Esophagus squamous epithelium (tissue), 5 donors: ENCODE measurements around the gene PDF. TPM values are rescaled to one million over a fixed set of nuclear protein-coding genes. Genes with fewer than 3 reads are reported as not detected.

Experiments
- DNase-seq: peaks from one replicate; lab custom pipeline; 2025; lab: John Stamatoyannopoulos, UW
- H3K27ac ChIP-seq, 4 donors: fragments of 200-600 bp; sonication (generic); one replicate each; pipeline ENCODE4 v1.5.1; 2016 to 2019; ENCODE audit warnings: mild to moderate bottlenecking in 1 of 4
- H3K27me3 ChIP-seq, 4 donors: fragments of 200-600 bp; sonication (generic); 1 replicate in 3 of 4; 2 replicates in 1 of 4; pipeline versions ENCODE4 v1.5.1 to v1.6.0; 2017 to 2021; ENCODE audit warnings: antibody characterized with exemption in 1 of 4
- H3K36me3 ChIP-seq, 3 donors: fragments of 200-600 bp; sonication (generic); one replicate each; pipeline ENCODE4 v1.5.1; 2016 to 2019
- H3K4me1 ChIP-seq, 3 donors: fragments of 200-600 bp; sonication (generic); one replicate each; pipeline ENCODE4 v1.5.1; 2017 to 2019
- H3K4me3 ChIP-seq, 4 donors: fragments of 200-600 bp; sonication (generic); 1 replicate in 3 of 4; 2 replicates in 1 of 4; pipeline ENCODE4 v1.5.1; 2016 to 2019; ENCODE audit warnings: mild to moderate bottlenecking in 2 of 4, moderate library complexity in 1 of 4
- H3K9me3 ChIP-seq, 3 donors: fragments of 200-600 bp; sonication (generic); one replicate each; pipeline ENCODE4 v1.5.1; 2016 to 2019
- POLR2A ChIP-seq, 4 donors: fragments of 450-650 bp; IDR thresholded peaks; one replicate each; pipeline ENCODE4 v1.6.1; 2017; ENCODE audit warnings: antibody characterized with exemption in 4 of 4, mild to moderate bottlenecking in 4 of 4, moderate library complexity in 3 of 4
- WGBS, 2 donors: methylation state at CpG; one replicate each; pipeline ENCODE4 v1.1.5; 2018; 5-methylcytosine and 5-hydroxymethylcytosine counted together
- intact Hi-C: fragments of 100-400 bp; cut with DNase I; formaldehyde crosslinking; loops from one replicate; pipeline ENCODE4 v1.15.0; 2022
- total RNA-seq, 4 donors: library from RNA; depleted of rRNA; stranded (reverse); fragments of >200 nt; gene quantifications; one replicate each; pipeline ENCODE4 v1.1.0, GENCODE V29; 2016
- TF ChIP-seq, protein P1 (sequence below), 6 experiments: fragments of 450-650 bp in 4 of 6; fragments of 200-600 bp in 2 of 6; sonication (generic) in 2 of 6; IDR thresholded peaks; one replicate each; pipeline ENCODE4 v1.5.1; 2016 to 2019; ENCODE audit warnings: antibody characterized with exemption in 6 of 6, mild to moderate bottlenecking in 4 of 6, moderate library complexity in 4 of 6
- donor health status: DM: yes; HTN: yes; CAD: no.

The PDF gene
- total RNA-seq, 4 donors from 2014 or later: 14.3 to 21.8 (median 21.4) TPM

DNA sequence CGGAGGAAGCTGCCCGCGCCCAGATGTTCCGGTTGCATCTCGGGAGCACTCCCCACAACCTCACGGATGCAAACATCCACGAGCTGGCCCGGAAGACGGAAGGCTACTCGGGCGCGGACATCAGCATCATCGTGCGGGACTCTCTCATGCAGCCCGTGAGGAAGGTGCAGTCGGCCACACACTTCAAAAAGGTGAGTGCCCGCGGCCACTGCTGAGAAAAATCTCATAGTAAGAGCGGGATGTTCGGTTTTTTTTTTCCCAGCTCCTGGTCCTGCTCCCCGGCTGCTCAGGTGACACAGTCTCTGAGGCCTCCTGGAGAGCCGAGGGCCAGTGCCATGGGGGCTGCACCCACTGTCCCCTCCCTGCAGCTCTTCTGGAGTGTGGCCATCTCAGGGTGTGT lies 9.3 kb downstream of the PDF start:
- H3K27ac ChIP-seq: no peak overlapping the region
- TF ChIP-seq, protein P1, sequence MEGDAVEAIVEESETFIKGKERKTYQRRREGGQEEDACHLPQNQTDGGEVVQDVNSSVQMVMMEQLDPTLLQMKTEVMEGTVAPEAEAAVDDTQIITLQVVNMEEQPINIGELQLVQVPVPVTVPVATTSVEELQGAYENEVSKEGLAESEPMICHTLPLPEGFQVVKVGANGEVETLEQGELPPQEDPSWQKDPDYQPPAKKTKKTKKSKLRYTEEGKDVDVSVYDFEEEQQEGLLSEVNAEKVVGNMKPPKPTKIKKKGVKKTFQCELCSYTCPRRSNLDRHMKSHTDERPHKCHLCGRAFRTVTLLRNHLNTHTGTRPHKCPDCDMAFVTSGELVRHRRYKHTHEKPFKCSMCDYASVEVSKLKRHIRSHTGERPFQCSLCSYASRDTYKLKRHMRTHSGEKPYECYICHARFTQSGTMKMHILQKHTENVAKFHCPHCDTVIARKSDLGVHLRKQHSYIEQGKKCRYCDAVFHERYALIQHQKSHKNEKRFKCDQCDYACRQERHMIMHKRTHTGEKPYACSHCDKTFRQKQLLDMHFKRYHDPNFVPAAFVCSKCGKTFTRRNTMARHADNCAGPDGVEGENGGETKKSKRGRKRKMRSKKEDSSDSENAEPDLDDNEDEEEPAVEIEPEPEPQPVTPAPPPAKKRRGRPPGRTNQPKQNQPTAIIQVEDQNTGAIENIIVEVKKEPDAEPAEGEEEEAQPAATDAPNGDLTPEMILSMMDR (IDR thresholded peaks at IDR 0.05): no peak
- no peak for TF ChIP-seq POLR2A (IDR thresholded peaks at IDR 0.05)

DNA sequence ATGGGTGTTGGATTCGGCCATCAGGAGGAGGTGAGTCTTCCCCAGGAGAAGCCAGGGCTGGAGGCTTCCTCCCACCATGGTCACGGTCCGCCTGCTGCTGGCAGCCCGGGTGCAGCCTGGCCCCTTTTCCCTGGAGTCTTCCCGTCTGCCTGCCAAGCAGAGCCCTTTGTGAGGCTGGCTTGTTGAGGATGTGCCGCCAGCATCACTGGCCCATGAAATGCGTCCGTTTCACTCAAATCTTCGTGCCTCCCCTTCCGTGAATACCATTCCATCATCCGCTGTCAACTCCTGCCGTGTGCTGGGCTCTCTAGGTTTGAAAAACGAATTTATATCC lies 9.7 kb downstream of the PDF start:
- Histone ChIP-seq H3K4me3 (no peak overlapping the region), H3K9me3 (no peaks in the 10 kb centered on the region), H3K36me3 (peaks cover 60 to 100% (median 82%) of the 10 kb centered on the region in 3 donors), H3K27ac (no peak overlapping the region), H3K27me3 (no peaks in the 10 kb centered on the region), H3K4me1 (peaks cover 0 to 19% (median 3%) of the 10 kb centered on the region in 3 donors)
- WGBS, 2 donors: 87% methylated on average over 12 to 13 of the region's 13 CpGs
- no peak for DNase-seq
- intact Hi-C loops: no loop called here
- TF ChIP-seq, protein P1 (IDR thresholded peaks at IDR 0.05): no peak
- no peak for TF ChIP-seq POLR2A (IDR thresholded peaks at IDR 0.05)

More for the DNA sequence above, 9.3 kb downstream of the PDF start:
- H3K9me3 ChIP-seq: no peaks in the 10 kb centered on the region
- no peak overlapping the region for H3K4me3 ChIP-seq
- DNase-seq: no peak
- intact Hi-C loops: no loop called here
- H3K4me1 ChIP-seq: peaks cover 0 to 23% (median 3%) of the 10 kb centered on the region in 3 donors
- WGBS, 2 donors: 88 to 90% methylated on average over 15 to 19 of the region's 22 CpGs
- peaks cover 58 to 100% (median 80%) of the 10 kb centered on the region in 3 donors for H3K36me3 ChIP-seq
- no peaks in the 10 kb centered on the region for H3K27me3 ChIP-seq

DNA sequence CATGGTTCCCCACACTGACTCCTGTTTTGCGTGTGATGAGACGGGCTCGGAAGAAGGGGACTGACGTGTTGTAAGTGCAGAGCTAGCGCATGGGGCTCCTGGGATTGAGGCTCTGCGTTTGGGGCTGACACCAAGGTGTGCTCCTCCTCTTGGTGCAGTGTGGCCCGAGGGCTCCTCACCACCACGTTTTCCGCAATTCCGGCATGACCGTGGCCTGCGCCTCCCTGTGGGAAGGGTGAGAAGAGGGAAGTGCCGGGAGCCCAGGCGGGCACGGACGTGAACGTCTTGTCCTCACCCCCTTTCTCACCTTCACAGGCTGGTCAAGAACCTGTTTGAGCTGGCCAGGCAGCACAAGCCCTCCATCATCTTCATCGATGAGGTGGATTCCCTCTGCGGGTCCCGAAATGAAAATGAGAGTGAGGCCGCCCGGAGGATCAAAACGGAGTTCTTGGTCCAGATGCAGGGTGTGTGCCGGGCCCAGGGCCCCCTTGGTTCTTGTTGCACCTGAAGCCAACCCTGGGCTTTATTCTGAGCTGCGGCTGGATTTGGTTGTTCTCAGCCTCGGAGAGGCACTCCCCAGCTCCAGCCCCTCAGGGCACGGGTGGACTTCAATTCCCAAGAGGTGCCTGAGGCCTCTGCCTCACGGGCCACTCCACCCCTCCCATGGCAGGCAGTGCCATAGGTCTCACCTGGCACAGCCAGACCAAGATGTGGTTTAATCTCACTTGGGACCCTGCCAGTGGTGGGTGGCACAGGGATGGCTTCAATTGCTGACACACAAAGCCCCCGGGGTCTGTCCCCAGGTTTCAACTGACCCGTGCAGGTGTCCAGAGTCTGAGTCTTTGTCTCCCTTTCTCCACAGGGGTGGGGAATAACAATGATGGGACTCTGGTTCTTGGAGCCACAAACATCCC lies 10.3 kb downstream of the PDF start:
- intact Hi-C loops: no loop called here

DNA sequence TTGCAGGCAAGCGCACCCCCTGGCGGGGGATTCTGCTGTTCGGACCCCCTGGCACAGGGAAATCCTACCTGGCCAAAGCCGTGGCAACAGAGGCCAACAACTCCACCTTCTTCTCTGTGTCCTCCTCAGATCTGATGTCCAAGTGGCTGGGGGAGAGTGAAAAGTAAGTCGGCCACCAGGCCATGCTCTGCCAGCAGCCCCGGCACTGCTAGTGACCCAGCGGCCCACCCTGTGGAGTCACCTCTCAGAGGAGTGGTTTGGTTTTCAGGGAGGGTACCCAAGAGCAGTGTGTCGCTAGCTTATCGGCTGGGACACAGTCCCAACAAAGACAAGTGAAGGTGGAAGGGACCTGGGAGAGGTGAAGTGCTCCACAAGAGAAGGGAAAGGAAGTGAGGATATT lies 11.0 kb downstream of the PDF start:
- peaks cover 0 to 18% (median 8%) of the 10 kb centered on the region in 3 donors for H3K4me1 ChIP-seq
- H3K9me3 ChIP-seq: no peaks in the 10 kb centered on the region
- H3K36me3 ChIP-seq: peaks cover 71 to 100% (median 80%) of the 10 kb centered on the region in 3 donors
- H3K27me3 ChIP-seq: no peaks in the 10 kb centered on the region
- intact Hi-C loops: no loop called here
- H3K4me3 ChIP-seq: no peak overlapping the region
- no peak overlapping the region for H3K27ac ChIP-seq
- WGBS, 2 donors: 90% methylated on average over 5 of the region's 9 CpGs; no CpG with 5 or more reads in 1 of the 2 donors
- TF ChIP-seq, protein P1 (IDR thresholded peaks at IDR 0.05): no peak
- no peak for TF ChIP-seq POLR2A (IDR thresholded peaks at IDR 0.05)
- no peak for DNase-seq

More for the DNA sequence above, 10.3 kb downstream of the PDF start:
- Histone ChIP-seq H3K36me3 (peaks cover 65 to 100% (median 82%) of the 10 kb centered on the region in 3 donors), H3K27ac (no peak overlapping the region), H3K27me3 (no peaks in the 10 kb centered on the region), H3K4me1 (peaks cover 0 to 19% (median 8%) of the 10 kb centered on the region in 3 donors), H3K4me3 (no peak overlapping the region), H3K9me3 (no peaks in the 10 kb centered on the region)
- 84 to 89% methylated on average over 7 to 18 of the region's 30 CpGs for WGBS, 2 donors
- no peak for TF ChIP-seq POLR2A (IDR thresholded peaks at IDR 0.05)
- DNase-seq: no peak

DNA sequence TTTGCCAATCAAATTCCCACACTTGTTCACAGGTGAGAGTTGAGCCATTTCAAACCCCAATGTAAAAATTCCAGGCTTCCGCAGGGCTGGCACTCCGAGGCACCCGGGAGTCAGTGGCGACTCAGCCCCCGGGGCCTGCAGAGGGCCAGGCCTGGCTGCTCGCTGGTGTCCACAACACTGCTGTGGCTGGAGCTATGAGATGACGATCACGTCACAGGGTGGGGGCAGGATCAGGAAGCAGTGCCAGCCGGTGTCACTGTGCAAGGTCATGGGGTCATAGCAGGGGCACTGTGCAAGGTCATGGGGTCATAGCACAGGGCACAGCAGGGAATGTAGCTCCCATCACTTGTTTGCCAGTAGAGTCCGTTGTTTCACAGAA lies 11.5 kb downstream of the PDF start:
- H3K36me3 ChIP-seq: peaks cover 72 to 100% (median 75%) of the 10 kb centered on the region in 3 donors
- intact Hi-C loops: no loop called here
- no peaks in the 10 kb centered on the region for H3K9me3 ChIP-seq
- TF ChIP-seq, protein P1 (IDR thresholded peaks at IDR 0.05): no peak
- TF ChIP-seq POLR2A (IDR thresholded peaks at IDR 0.05): no peak
- WGBS, 2 donors: 67 to 79% methylated on average over 2 to 7 of the region's 10 CpGs
- no peaks in the 10 kb centered on the region for H3K27me3 ChIP-seq
- no peak overlapping the region for H3K27ac ChIP-seq
- H3K4me3 ChIP-seq: no peak overlapping the region
- no peak for DNase-seq
- peaks cover 0 to 18% (median 5%) of the 10 kb centered on the region in 3 donors for H3K4me1 ChIP-seq
